ENCODE results near the gene REM2.
A peak's percentile ranks its signal among the peaks of the same experiment; 100 is the strongest.

REM2 gene

GRCh38 chr14:22872033-22872832 lies 10.8 kb upstream of the REM2 start:
- H3K4me1 ChIP-seq (ENCODE audit: insufficient read depth, low read length): peaks cover 11% of the 10 kb centered on the region
- peaks cover 20% of the 10 kb centered on the region for H3K36me3 ChIP-seq (ENCODE audit: insufficient read depth, low read length)
- peak overlapping the region; percentile 44 for H2AFZ ChIP-seq (ENCODE audit: low read depth, low read length)
- no peaks in the 10 kb centered on the region for H3K27me3 ChIP-seq (ENCODE audit: insufficient read depth, low read length)
- no peaks in the 10 kb centered on the region for H3K9me3 ChIP-seq (ENCODE audit: low read length)
- H3K4me3 ChIP-seq (ENCODE audit: low read length): peak overlapping the region; percentile 55

DNA sequence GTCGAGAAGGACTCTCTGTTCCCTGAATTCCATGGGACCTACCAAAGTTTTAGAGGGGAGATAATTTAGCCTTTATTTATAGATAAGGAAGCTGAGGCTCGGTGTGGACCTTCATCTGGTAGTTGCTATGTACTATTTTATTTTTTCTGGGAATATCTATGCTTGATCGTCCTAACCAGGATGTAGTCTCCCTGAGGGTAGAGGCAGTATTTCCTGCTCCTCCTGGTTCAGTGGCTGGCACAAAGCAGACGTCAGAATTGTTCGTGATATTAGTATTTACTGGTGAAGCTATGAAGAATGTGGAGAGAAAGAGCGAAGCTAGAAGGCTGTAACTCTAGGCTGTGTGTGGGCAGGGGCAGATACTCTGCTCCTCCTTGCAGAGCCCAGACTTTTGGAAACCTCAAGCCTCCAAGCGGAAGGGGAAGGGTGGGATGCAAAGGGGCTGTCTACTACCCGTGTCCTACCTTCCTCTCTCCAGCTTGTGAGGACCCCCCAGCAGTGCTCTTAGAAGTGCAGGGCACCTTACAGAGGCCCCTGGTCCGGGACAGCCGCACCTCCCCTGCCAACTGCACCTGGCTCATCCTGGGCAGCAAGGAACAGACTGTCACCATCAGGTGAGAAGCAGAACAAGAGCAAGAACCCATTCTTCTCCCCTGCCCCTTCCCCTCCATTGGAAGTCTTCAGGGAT lies 10.0 kb upstream of the REM2 start:
- H3K36me3 ChIP-seq (ENCODE audit: insufficient read depth, low read length): peaks cover 20% of the 10 kb centered on the region
- no peaks in the 10 kb centered on the region for H3K27me3 ChIP-seq (ENCODE audit: insufficient read depth, low read length)
- peak overlapping the region; percentile 55 for H3K4me3 ChIP-seq (ENCODE audit: low read length)
- peaks cover 11% of the 10 kb centered on the region for H3K4me1 ChIP-seq (ENCODE audit: insufficient read depth, low read length)
- no peaks in the 10 kb centered on the region for H3K9me3 ChIP-seq (ENCODE audit: low read length)
- H2AFZ ChIP-seq (ENCODE audit: low read depth, low read length): no peak overlapping the region

- H2AFZ ChIP-seq (ENCODE audit: low read depth, low read length): no peak overlapping the region
- no peak overlapping the region for H3K4me3 ChIP-seq (ENCODE audit: low read length)
- H3K36me3 ChIP-seq (ENCODE audit: insufficient read depth, low read length): peaks cover 20% of the 10 kb centered on the region
- no peaks in the 10 kb centered on the region for H3K9me3 ChIP-seq (ENCODE audit: low read length)
- no peaks in the 10 kb centered on the region for H3K27me3 ChIP-seq (ENCODE audit: insufficient read depth, low read length)
- H3K4me1 ChIP-seq (ENCODE audit: insufficient read depth, low read length): peaks cover 11% of the 10 kb centered on the region
Observed at GRCh38 chr14:22875003-22875747, 7.8 kb upstream of the REM2 start.

DNA sequence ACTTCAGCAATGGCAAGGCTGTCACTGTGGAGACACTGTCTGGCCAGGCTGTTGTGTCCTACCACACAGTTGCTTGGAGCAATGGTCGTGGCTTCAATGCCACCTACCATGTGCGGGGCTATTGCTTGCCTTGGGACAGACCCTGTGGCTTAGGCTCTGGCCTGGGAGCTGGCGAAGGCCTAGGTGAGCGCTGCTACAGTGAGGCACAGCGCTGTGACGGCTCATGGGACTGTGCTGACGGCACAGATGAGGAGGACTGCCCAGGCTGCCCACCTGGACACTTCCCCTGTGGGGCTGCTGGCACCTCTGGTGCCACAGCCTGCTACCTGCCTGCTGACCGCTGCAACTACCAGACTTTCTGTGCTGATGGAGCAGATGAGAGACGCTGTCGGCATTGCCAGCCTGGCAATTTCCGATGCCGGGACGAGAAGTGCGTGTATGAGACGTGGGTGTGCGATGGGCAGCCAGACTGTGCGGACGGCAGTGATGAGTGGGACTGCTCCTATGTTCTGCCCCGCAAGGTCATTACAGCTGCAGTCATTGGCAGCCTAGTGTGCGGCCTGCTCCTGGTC lies 7.2 kb upstream of the REM2 start:
- Histone ChIP-seq H3K27me3 (ENCODE audit: insufficient read depth, low read length) (no peaks in the 10 kb centered on the region), H3K36me3 (ENCODE audit: insufficient read depth, low read length) (peaks cover 20% of the 10 kb centered on the region), H2AFZ (ENCODE audit: low read depth, low read length) (no peak overlapping the region), H3K9me3 (ENCODE audit: low read length) (no peaks in the 10 kb centered on the region), H3K4me1 (ENCODE audit: insufficient read depth, low read length) (peaks cover 6% of the 10 kb centered on the region), H3K4me3 (ENCODE audit: low read length) (no peak overlapping the region)

DNA sequence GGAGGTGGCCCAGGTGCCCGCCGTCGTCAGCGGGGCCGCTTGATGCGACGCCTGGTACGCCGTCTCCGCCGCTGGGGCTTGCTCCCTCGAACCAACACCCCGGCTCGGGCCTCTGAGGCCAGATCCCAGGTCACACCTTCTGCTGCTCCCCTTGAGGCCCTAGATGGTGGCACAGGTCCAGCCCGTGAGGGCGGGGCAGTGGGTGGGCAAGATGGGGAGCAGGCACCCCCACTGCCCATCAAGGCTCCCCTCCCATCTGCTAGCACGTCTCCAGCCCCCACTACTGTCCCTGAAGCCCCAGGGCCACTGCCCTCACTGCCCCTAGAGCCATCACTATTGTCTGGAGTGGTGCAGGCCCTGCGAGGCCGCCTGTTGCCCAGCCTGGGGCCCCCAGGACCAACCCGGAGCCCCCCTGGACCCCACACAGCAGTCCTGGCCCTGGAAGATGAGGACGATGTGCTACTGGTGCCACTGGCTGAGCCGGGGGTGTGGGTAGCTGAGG lies 6.0 kb upstream of the REM2 start:
- no peak overlapping the region for H2AFZ ChIP-seq (ENCODE audit: low read depth, low read length)
- H3K4me1 ChIP-seq (ENCODE audit: insufficient read depth, low read length): peaks cover 13% of the 10 kb centered on the region
- no peaks in the 10 kb centered on the region for H3K9me3 ChIP-seq (ENCODE audit: low read length)
- H3K36me3 ChIP-seq (ENCODE audit: insufficient read depth, low read length): peaks cover 20% of the 10 kb centered on the region
- H3K4me3 ChIP-seq (ENCODE audit: low read length): no peak overlapping the region
- H3K27me3 ChIP-seq (ENCODE audit: insufficient read depth, low read length): no peaks in the 10 kb centered on the region

DNA sequence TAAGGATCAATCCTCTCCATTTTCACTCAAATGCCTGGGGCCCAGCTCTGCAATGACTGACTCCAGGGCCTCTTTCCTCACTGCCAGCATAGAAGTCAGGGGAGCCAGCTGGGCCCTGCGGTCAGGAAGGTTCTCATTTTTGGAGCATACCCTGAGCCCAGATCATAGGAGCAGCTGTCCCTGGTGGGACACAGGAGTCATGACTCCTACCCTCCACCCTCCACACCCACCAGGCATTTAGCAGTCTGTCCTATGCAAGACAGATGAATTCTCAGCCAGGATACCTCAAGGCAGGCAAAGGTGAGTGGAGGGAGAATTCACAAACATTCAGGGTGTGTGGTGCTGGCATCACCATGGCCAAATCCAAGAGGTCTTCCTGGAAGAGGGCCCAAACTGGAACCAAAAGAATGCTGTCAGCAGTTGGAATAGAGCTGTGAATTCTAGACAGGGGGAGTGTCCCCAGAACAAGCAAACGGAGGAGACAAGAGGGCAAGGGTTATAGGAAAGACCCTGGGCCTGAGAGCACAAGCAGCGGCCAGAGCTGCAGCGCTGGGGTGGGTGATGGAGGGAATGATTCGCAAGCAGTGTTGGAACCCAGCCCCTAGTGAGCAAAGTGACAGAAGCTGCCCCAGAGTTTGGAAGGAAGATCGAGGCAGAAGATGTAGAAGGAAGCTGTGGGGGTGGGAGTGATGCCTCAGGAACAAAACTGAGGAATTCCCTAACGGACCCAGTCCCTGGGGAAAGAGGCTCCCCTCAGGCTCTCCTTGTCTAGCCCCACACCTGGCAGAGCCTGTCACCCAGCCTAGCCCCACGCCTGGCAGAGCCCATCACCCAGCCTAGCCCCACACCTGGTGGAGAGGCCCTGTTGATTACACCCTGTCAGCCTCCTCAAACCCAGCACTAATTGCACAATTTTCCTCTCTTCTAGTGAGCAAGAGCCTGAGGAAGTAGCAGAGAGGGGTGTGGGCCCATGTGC lies 4.5 kb upstream of the REM2 start:
- H3K4me3 ChIP-seq (ENCODE audit: low read length): no peak overlapping the region
- H2AFZ ChIP-seq (ENCODE audit: low read depth, low read length): no peak overlapping the region
- H3K36me3 ChIP-seq (ENCODE audit: insufficient read depth, low read length): peaks cover 20% of the 10 kb centered on the region
- no peaks in the 10 kb centered on the region for H3K9me3 ChIP-seq (ENCODE audit: low read length)
- H3K27me3 ChIP-seq (ENCODE audit: insufficient read depth, low read length): no peaks in the 10 kb centered on the region
- H3K4me1 ChIP-seq (ENCODE audit: insufficient read depth, low read length): peaks cover 23% of the 10 kb centered on the region

DNA sequence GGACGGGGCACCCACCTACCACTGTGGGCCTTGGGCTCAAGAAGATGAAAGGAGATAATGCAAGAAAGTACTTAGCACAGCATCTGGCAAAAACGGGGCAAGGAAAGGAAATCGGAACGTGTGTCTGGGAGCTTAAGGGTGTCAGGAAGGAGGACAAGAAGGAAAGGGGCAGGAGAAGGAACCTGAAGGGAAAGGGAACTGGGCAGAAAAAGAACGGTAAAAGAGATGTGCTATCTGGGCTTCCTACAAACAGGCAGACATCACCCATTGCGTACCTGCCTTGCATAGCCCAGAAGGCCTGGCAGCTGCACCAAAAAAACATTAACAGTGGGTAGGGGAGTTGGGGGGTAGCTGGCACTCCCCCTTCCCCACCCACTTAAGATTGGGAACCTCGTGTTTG lies 958 bp upstream of the REM2 start:
- H3K36me3 ChIP-seq (ENCODE audit: insufficient read depth, low read length): no peaks in the 10 kb centered on the region
- no peak overlapping the region for H3K4me3 ChIP-seq (ENCODE audit: low read length)
- H3K9me3 ChIP-seq (ENCODE audit: low read length): no peaks in the 10 kb centered on the region
- no peaks in the 10 kb centered on the region for H3K27me3 ChIP-seq (ENCODE audit: insufficient read depth, low read length)
- H3K4me1 ChIP-seq (ENCODE audit: insufficient read depth, low read length): peaks cover 50% of the 10 kb centered on the region
- H2AFZ ChIP-seq (ENCODE audit: low read depth, low read length): no peak overlapping the region

- Histone ChIP-seq H3K9me3 (ENCODE audit: low read length) (no peaks in the 10 kb centered on the region), H3K27me3 (ENCODE audit: insufficient read depth, low read length) (no peaks in the 10 kb centered on the region), H3K36me3 (ENCODE audit: insufficient read depth, low read length) (no peaks in the 10 kb centered on the region), H2AFZ (ENCODE audit: low read depth, low read length) (peak overlapping the region; percentile 24), H3K4me3 (ENCODE audit: low read length) (peak overlapping the region; percentile 10), H3K4me1 (ENCODE audit: insufficient read depth, low read length) (peaks cover 52% of the 10 kb centered on the region)
Observed at GRCh38 chr14:22882529-22883172, 371 bp upstream of the REM2 start.

GRCh38 chr14:22884076-22884737 lies 1.2 kb downstream of the REM2 start:
- Histone ChIP-seq H2AFZ (ENCODE audit: low read depth, low read length) (no peak overlapping the region), H3K4me1 (ENCODE audit: insufficient read depth, low read length) (peaks cover 58% of the 10 kb centered on the region), H3K27me3 (ENCODE audit: insufficient read depth, low read length) (no peaks in the 10 kb centered on the region), H3K36me3 (ENCODE audit: insufficient read depth, low read length) (no peaks in the 10 kb centered on the region), H3K4me3 (ENCODE audit: low read length) (peak overlapping the region; percentile 47), H3K9me3 (ENCODE audit: low read length) (no peaks in the 10 kb centered on the region)

GRCh38 chr14:22884738-22885523 lies 1.9 kb downstream of the REM2 start:
- Histone ChIP-seq H3K4me3 (ENCODE audit: low read length) (no peak overlapping the region), H3K36me3 (ENCODE audit: insufficient read depth, low read length) (no peaks in the 10 kb centered on the region), H3K27me3 (ENCODE audit: insufficient read depth, low read length) (no peaks in the 10 kb centered on the region), H3K9me3 (ENCODE audit: low read length) (no peaks in the 10 kb centered on the region), H3K4me1 (ENCODE audit: insufficient read depth, low read length) (peaks cover 58% of the 10 kb centered on the region), H2AFZ (ENCODE audit: low read depth, low read length) (no peak overlapping the region)

- H3K4me1 ChIP-seq (ENCODE audit: insufficient read depth, low read length): peaks cover 58% of the 10 kb centered on the region
Observed at GRCh38 chr14:22885975-22886374, 3.0 kb downstream of the REM2 start.

More at GRCh38 chr14:22885975-22886374, 3.0 kb downstream of the REM2 start:
- H3K27me3 ChIP-seq (ENCODE audit: insufficient read depth, low read length): no peaks in the 10 kb centered on the region
- H3K9me3 ChIP-seq (ENCODE audit: low read length): no peaks in the 10 kb centered on the region
- peak overlapping the region; percentile 44 for H3K4me3 ChIP-seq (ENCODE audit: low read length)
- no peak overlapping the region for H2AFZ ChIP-seq (ENCODE audit: low read depth, low read length)
- no peaks in the 10 kb centered on the region for H3K36me3 ChIP-seq (ENCODE audit: insufficient read depth, low read length)

Measured in neuron (in vitro differentiated cells).